ENCODE data around the gene SMAD3.

SMAD3 gene

DNA sequence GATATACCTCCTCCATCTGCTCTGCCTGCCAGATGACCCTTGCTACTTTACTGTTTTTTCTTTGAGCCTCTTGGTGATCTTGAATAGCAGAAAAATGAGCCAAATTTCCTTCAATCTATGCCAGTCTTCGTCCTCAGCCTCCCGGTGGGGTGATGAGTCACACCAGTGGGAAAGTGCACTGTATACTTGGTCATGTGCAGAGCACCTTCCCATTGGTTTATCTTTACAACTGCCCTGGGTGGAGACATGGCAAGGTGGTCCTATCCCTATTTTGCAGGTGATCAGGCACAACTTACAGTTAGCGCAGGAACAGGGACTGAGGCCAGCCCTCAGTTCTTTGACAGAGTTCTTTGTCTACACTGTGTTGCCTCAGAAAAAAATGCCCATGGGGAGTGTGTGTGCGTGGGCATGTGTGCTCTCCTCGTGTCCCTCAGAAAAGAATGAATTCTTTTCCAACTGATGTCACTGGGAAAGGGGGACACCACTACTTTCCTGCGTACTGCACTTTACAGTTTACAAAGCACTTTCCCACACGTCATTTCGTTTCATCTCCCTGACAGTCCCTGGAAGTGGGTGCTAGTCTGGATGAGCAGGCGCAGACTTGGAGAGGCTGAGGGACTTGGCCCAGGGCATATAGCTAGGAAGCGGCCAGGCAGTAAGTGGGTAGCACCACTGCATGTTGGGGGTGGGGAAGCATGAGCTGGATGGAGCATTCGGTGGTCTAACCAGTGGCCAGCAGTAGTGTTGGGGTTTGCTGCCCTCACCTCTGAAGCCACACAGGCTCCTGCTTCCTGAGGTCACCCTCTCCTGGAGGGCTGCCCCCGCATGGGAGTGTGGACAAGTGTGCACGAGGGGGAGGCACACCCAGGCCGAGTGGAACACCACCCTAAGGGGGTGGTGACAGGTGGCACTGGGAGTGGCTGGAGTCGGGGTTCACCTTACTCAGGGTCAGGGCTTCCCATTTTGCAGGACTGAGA lies 24.1 kb downstream of the SMAD3 start:
- TF ChIP-seq, protein P1, sequence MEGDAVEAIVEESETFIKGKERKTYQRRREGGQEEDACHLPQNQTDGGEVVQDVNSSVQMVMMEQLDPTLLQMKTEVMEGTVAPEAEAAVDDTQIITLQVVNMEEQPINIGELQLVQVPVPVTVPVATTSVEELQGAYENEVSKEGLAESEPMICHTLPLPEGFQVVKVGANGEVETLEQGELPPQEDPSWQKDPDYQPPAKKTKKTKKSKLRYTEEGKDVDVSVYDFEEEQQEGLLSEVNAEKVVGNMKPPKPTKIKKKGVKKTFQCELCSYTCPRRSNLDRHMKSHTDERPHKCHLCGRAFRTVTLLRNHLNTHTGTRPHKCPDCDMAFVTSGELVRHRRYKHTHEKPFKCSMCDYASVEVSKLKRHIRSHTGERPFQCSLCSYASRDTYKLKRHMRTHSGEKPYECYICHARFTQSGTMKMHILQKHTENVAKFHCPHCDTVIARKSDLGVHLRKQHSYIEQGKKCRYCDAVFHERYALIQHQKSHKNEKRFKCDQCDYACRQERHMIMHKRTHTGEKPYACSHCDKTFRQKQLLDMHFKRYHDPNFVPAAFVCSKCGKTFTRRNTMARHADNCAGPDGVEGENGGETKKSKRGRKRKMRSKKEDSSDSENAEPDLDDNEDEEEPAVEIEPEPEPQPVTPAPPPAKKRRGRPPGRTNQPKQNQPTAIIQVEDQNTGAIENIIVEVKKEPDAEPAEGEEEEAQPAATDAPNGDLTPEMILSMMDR (conservative IDR thresholded peaks at IDR 0.05; ENCODE audit: low read depth, low read length), result no peak
- H3K4me3 ChIP-seq (ENCODE audit: low read depth, low read length), result no peak overlapping the region
- DNase-seq (ENCODE audit: low read depth), result peak; percentile 72

DNA sequence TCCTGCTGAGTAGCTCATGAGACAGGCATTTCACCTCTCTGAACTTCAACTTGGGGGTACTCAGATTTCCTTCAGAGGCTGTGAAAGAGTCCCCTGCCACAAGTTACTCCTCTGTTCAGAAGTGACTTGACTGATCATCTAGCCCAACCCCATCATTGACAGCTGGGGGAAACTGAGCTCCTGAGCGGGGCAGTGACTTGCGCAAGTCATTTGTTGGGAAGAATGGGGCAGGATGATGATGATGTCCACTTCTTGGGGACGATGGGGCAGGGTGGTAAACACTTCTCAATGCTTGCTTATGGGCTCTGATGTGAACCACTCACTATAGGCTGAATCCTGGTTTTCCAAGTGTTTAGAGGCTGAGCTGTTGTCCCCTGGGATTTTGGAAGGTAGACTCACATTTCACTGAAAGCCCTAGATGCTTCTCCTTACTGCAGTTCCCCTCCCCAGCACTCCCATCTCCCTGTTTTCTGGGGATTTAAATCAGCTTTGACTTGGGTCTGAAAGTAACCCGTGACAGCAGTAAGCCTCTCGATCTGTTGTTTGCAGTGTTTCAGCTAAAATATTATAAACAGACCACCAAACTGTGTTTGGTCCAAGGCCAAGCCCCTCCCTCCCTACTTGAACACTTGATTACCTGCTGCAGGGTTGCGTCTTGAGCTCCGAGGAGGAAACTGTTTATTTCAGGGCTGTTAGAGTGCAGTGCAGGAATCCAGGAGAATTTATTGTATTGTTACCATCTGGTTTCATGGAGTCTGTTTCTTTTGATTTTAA lies 25.1 kb downstream of the SMAD3 start:
- TF ChIP-seq, protein P1 (conservative IDR thresholded peaks at IDR 0.05; ENCODE audit: low read depth, low read length), result no peak
- H3K4me3 ChIP-seq (ENCODE audit: low read depth, low read length), result no peak overlapping the region
- DNase-seq (ENCODE audit: low read depth), result no peak

DNA sequence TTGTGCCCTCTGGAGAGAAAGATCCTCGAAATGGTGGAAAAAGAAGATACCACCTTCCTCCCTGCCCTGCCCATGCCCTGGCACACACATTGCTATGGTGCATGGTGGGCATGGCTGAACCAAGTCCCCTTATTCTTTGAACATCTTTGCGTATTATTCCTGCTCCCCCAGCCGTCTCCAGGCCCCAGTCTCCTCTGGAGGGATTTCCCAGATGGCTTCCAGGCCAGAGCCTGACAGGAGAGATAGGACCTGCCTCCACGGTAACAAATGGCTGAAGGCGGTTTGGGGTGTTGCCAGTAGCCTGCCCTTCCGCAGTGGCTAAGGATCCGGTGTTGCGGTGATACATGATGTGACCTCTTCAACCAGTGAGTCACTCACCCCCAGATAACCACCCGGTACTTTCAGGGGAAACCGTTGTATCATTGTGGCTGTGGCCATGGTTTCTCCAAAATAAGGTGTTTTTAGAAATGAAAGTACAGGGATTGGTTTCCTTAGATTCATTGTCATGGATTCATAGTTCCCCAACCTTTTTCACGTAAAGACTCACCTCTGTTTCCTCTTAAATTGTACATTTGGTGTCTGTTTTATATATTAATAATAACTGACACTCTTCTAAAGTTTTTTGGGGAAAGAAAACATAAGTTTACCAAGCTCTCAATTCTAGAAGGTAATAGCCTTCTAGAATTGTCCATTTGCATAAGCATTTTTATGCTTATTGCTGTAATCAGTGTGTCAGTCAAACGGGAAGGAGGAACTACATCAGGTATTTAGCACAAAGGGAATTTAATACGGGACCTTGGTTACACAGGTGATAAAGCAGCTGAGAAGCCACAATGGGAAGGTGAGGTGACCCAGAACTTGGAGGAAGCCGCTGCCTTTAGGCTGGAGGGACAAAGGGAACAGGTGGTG lies 25.9 kb downstream of the SMAD3 start:
- peak; percentile 90 for DNase-seq (ENCODE audit: low read depth)
- peak overlapping the region; percentile 8 for H3K4me3 ChIP-seq (ENCODE audit: low read depth, low read length)
- TF ChIP-seq, protein P1 (conservative IDR thresholded peaks at IDR 0.05; ENCODE audit: low read depth, low read length), result no peak

DNA sequence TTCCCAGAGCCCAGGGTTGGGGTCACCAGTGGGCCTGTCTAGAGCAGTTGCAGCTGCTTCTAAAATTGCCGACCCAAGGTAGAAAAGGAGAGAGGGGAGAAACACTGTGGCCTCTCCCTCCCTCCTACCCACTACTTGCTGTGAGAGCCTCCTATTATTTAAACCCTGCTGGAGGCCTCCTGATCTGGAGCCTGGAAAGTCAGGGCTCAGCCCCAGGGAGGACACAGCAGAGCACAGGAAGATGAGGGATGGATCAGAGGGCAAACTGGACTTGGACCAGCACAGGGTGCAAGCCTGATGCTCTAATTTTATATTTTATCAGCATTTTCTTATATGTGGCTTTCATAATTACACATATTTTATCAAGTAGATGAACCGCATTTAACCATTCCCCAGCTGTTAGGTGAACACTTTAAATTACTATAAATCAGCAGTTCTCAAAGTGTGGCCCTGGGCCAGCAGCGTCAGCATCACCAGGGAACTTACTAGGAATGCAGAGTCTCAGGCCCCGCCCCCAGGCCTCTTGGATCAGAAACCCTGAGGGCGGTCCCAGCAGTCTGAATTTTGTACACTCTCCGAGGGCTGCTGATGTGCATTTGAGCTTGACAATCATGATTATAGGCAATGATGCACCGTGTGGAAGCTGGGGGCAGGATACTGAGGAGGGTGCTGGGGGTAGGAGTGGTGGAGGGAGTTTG lies 26.7 kb downstream of the SMAD3 start:
- TF ChIP-seq, protein P1 (conservative IDR thresholded peaks at IDR 0.05; ENCODE audit: low read depth, low read length), result no peak
- no peak for DNase-seq (ENCODE audit: low read depth)
- H3K4me3 ChIP-seq (ENCODE audit: low read depth, low read length), result no peak overlapping the region

DNA sequence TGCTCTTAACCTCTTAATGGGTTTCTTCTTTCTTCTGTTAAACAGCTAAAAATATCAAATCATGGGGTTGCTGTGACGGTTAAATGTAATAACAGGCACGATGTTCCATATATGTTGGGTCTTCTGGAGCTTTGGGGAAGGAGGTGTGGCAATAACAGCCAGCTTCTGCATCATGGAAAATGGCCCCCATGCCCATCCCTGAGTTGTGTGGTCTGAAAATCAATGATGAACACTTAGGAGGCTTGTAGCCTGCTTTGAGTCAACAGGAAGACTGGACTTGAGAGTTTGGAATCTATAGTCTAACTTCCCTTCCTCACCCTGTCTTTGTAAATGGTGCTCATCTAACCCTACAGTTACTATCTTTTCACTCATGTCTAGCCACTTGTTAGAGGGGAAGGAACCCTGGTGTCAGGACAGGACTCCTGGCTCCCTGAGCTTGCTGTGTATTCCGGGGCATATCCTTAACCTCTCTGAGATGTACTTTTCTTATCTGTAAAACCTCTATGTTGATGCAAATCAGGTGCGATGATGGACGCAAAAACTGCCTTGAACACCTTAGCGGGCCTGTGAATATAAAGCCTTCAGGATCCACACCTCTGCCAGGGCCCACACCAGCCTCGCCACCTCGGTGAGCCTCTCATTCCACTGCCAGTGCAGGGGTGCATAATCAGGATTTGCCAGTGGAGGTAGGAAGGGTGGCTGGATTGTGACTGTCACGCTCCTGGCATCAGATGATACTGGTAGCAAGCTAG lies 27.5 kb downstream of the SMAD3 start:
- DNase-seq (ENCODE audit: low read depth), result no peak
- no peak overlapping the region for H3K4me3 ChIP-seq (ENCODE audit: low read depth, low read length)
- TF ChIP-seq, protein P1 (conservative IDR thresholded peaks at IDR 0.05; ENCODE audit: low read depth, low read length), result no peak

All from choroid plexus epithelial cell (primary cell).